GM21390 (cell line): ENCODE results near the gene SH3BP4.

ENCODE experiments used
- ATAC-seq: cut with Tn5 transposase; IDR thresholded peaks from one replicate; pipeline ENCODE4 v1.9.1; 2021; ENCODE audit not compliant: unreplicated experiment

The SH3BP4 gene

DNA sequence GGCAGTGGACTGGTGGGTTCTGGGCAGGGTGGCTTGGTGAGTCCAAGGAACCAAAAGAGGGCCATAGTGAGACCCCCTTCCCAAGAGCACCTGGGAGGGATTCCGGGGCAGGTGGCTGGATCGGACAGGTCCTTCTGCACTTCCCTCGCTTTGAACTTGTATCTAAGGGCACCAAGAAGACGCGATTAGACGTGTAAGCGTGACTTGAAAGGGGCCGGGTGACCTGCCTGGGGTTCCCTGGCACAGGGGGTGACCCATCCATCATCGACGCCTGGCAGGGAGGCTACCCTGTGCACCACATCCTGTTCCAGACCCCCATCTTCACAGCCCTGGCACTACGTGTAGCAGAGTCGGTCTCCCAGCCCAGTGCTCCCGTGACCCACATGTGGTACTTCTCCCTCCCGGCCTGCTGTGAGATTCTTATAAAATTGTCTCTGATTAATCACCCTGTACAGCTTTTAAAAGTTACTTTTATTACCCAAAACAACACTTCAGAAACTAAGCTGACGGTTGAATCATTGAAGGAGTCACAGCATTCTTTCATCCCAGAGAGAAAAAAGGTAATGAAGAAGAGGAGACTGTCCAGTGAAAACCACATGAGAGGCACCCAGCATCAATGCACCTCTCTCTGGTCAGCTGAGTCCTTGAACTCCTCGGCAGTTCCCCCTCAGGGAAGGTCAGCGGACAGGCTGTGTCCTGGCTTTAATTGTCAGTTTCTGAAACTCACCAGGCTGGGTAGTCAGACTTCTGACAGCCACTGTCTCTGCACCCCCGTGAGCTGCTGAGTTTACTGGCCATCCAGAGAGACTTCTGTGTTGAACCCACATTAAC is 13.0 kb downstream of the SH3BP4 start:
- ATAC-seq, result no peak

DNA sequence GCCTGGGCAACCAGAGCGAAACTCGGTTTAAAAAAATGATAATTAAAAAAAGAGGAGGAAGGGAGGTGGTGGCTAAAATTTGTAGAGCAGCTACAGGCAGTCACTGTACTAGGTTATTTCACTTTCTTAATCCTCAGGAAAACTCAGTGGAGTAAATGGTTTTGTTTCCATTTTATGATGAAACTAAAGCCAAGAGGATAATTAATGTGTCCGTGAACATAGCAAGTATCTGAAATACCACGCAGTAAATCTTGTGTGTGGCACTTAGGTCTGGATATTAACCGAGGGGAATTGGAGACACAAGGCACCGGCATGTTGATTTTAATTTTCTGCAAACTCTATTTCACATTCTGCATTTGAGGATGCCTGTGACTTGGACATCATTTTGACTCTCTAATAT is 14.5 kb downstream of the SH3BP4 start:
- no peak for ATAC-seq

DNA sequence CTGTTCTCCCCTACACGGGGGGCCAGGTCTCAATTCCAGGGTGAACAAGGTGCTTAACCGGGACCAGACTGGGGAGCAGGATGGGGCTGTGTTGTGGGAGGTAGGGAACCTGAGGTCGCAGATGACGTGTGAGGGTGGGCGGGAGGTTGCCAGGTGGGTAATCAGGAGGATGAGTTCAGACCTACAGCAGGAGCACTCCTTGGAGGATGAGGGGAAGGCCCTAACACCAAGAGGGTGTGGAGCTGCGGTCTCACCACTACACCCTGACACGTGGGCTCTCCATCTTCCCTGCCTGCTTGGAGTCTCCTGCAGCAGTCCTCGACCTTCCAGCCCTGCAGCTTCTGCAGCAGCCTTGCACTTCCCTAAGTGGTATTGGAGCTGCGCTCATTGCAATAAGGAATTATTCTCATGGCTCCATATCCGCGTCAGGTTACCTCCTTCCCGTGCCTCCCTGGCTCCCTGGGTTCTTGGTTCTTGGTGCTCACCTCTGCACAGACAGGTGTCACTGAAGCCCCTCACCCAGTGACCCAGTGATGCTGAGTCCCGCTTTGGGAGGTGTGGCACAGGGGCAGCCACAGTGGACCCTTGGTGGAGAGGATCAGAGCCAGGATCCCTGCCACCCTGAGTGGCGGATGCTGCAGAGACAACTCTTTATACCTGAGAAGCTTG is 15.5 kb downstream of the SH3BP4 start:
- ATAC-seq, result no peak

DNA sequence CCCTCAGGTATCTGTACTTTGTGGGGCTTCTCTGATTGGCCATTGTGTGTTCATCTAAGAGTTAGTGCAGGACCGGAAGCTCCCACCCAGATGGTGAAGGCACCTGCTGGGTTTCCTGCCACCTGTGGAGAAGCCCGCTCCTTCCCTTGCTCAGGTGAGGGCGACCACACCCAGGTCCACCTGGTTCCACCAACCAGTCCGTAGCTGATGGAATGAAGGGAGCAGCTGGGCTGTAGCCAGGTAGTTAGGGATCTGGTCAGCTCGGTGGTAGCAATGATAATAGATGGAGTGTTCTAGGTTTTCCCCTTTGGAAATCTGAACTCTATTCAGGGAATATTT is 16.0 kb downstream of the SH3BP4 start:
- ATAC-seq, result no peak

DNA sequence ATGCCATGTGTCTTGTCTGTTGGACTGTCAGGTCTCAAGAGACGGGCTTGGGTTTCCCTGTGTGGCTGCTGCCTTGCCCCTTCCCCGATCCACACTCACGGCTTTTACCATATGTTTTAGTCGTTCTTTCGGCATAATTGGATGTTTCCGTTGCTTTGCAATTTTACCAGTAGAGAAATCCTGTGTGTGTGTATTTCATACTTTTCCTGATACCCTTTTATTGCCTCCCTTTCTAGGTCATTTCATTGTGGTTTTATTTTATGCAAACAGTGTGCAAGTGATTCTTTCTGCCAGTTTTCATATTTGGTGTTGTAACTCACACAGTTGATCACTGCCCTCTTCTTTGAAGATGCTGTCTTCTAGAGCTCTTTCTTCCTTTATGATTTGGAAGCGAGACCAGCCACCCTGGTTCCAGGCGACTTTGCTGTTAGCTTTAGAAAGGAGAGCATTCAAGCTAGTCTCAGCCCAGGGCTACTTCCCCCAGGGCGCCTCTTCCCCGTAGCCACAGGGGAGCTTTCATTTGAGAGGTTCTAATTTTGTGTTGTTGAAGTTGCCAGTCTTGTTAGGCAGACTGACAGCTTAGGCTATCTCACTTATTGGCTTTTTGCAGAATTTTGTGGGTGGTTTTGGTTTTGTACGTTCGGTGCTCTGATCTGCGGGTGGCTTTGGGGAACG is 17.0 kb downstream of the SH3BP4 start:
- ATAC-seq, result no peak

DNA sequence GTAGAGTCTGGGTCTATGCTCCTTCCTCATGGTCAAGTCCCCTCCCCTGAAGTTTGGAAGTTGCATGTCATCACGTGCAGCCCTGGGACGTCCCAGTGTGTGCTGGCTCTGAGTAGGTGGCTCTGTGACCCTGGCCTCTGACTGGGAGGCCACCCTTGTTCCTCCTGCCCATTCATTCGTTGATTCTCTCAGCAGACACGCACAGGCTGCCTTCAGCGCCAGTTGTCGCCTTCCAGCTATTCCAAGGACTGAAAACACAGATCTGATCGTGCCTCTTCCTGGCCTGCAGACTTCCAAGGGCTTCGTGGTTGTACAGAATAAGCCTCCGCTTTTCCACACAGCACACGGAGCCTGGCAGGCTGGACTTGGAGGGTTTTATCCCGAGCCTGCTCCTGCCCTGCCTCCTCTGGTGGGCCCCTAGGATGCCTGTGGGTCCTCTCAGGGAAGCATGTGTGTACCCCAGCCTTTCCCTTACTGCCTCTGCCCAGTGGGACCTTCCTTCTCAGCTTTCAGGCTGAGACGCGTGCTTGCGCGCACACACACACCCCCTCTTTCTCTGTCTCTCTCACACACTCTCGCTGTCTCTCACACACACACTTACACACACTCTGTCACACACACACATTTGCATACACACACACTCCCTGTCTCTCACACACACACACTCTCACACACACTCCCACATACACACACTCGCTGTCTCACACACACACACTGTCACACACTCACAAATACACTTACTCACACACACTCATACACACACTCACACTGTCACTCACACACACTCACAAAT is 17.7 kb downstream of the SH3BP4 start:
- no peak for ATAC-seq

DNA sequence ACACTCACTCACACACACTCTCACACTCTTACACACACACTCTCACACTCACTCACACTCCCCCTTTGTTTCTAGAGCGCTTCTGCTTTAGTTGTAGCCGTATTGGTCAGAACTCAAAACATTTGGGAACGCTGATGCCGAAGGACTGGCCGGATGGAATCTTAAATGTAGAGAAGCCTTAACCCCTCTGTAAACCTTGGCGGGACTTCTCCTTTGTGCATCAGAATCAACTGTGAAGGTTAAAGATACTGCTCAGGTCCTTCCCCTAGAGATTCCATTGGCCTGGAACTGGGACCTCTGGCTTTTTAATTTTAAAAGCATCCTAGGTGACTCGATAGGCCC is 18.3 kb downstream of the SH3BP4 start:
- no peak for ATAC-seq

DNA sequence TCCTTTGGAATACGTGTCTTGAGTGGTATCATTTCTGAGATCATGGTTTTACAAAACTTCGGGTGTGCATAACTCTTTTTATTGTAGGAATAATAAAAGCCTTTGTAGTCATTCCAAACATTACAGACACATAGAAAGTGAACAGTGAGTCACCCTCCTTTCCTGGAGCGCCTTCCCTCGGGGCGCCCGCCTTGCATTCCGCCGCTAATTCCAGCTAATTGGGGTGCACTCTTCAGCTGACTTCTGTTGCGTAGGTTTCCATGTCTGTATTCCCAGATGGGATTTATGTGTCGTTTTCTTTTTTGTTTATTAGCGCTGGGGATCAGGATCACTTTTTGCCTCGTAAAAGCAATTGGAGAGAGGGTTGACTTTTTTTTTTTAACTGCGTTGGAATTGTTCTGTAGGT is 18.7 kb downstream of the SH3BP4 start:
- no peak for ATAC-seq

DNA sequence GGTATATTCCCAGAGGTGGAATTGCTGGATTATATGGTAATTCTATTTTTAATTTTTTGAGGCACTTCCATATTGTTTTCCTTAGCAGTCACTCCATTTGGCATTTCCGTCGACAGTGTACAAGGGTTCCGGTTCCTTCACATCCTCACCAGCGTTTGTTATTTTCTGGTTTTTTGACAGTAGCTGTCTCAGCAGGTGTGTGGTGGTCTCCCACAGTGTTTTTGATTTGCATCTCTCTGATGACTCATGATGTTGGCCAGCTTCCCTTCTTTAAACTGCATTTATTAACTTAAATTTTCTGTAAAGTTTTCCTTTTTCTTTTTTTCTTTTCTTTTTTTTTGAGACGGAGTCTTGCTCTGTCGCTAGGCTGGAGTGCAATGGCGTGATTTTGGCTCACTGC is 19.7 kb downstream of the SH3BP4 start:
- no peak for ATAC-seq

DNA sequence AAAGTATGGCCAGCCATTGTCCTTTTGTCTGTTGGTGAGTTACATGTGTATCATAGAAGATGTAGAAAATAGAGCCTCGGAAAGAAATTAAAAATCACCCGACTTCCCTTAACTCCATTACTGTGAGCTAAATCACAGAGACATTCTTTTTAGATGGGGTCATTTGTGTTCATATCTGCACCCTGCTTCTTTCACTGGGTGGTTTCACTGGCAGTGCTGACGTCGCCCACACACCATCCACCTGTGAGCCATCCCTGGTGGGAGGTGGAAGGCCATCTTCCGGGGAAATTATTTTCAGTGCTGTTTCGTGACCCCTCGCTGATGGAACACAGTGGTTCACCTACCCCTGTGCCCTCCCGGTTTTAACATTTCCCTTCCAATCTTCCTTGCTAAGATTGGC is 21.2 kb downstream of the SH3BP4 start:
- ATAC-seq, result no peak

DNA sequence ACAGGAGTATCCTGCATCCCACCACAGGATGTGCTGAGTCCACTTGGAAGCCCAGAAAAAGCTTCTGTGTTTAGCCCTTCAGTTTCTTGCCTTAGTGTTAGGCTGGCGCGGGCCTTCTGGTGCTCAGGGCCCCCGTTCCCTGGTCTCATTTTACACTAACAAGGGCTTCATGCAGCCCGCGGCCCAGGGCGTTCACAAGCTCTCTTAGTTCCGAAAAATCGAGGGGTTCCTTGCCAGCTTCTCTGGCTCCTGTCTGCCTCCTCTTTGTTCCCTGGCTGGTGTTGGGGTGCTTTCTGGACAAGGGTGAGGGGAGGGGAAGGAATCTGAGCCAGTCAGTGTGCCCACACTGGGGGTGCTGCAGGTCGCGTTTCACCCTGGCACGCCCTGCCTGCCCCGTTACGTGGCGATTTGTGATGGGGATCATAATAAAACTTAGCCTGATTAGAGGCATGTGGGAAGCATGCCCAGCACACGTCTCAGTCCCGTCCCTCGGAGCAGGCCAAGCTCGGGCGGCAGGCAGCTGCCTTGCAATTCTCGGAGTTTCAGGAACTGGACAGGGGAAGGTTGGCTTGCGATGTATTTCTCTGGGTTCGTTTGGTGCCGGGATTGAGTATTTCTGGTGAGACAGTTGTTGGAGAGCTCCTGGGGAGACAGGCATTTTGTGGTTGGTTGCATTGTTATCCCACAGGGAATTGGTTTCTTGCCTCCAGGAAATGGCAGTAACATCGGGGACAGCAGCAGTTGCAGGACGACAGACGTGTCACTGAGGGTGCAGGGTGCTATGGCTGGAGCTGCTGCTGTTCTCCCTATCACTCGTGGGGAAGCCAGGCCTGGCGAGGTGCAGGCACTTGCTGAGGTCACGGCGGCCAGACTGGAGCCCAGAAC is 22.9 kb downstream of the SH3BP4 start:
- no peak for ATAC-seq

DNA sequence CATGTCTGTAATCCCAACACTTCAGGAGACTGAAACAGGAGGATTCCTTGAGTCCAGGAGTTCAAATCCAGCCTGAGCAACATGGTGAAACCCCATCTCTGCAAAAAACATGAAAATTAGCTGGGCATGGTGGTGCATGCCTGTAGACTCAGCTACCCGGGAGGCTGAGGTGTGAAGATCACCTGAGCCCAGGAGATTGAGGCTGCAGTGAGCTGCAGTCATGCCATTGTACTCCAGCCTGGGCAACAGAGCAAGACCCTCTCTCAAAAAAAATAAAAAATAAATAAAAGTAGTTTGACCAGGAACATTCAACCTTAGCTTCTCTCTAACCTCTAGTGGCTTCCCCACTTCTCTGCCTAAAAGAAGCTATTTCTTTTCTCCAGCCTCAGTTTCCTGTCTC is 23.8 kb downstream of the SH3BP4 start:
- ATAC-seq, result no peak

DNA sequence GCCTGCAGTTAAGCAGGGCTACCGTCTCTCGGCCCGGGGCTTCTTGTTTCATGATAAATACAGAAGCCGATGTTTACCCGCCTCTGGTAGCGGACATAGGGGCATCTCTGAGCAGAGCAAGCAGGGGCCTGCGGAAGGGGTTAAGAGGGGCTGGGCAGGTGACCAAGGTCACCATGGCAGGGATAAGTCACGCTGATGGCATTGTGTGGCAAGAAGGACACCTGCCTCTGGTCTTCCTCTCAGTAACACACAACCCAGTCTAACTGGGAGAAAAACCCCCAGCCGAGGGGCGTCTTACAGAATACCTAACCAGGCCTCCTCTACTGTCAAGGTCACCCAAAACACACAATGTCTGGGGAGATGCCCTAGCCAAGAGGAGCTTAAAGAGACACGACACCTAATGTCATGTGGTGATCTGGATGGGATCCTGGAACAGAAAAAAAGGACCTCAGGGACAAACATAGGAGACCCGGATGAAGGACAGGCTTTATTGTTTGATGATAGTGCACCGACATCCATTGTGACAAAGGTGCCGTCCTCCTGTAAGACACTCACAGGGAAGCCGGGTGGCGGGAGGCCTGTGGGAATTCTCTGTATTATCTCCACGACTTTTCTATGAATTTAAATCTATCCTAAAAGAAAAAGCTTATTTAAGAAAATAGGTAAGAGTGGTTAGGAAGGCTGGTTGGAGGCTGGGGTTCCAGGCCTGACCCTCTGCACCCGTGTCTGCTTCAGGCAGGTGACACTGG is 24.8 kb downstream of the SH3BP4 start:
- no peak for ATAC-seq

DNA sequence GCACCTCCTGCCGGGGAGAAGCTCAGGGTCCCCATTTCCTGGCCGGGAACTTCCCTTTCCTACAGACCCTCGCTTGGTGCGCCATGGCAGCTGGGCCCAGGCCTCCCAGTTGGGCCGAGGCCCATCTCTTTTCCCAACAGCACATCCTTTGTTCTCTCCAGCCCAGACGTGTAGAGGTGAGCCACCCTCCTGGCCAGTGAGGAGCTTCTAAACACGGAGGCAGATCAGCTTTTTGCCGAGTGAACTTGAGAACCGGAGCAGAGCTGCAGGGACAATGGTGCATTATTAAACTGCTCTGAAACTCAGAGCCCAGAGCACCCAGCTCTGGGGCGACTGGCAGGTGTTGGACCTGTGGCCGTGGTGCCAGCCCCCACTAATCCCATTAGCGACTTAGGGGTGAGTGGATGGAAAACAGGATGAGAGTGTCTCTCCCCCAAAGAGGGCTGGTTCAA is 25.4 kb downstream of the SH3BP4 start:
- no peak for ATAC-seq

DNA sequence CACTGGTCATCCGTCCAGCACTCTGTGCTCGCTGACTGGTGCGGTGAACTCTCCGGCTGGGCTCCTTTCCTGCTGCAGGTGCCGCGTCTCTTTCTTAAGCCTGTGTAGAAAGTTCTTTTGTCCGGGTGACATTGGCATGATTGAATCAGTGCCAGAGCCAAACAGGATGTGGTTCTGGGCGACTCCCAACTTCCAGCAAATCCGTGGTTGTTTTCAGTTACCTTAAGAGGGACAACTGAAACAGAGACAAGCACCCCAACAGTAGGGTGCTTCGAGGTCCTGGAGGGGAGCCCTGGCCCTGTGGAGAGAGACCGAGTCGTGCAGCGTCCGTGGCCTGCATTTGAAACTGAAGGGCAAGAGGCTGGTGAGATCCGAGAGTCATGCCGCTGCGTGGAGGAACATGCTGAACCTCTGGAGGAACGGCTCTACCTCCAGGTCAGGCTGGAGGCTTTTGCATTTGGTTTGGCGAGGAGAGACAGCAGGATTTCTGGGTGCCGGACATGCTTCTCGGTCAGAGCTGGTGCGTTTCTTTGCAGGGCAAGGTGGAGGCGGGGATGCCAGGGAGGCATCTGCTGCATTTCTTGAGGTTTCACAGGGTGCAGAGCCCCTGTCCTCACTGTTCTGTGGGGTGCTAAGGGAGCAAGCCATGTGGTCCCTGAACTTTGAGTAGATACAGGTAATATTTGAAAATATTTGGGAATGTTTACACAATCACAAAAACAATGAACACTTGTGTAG is 26.8 kb downstream of the SH3BP4 start:
- ATAC-seq, result no peak

DNA sequence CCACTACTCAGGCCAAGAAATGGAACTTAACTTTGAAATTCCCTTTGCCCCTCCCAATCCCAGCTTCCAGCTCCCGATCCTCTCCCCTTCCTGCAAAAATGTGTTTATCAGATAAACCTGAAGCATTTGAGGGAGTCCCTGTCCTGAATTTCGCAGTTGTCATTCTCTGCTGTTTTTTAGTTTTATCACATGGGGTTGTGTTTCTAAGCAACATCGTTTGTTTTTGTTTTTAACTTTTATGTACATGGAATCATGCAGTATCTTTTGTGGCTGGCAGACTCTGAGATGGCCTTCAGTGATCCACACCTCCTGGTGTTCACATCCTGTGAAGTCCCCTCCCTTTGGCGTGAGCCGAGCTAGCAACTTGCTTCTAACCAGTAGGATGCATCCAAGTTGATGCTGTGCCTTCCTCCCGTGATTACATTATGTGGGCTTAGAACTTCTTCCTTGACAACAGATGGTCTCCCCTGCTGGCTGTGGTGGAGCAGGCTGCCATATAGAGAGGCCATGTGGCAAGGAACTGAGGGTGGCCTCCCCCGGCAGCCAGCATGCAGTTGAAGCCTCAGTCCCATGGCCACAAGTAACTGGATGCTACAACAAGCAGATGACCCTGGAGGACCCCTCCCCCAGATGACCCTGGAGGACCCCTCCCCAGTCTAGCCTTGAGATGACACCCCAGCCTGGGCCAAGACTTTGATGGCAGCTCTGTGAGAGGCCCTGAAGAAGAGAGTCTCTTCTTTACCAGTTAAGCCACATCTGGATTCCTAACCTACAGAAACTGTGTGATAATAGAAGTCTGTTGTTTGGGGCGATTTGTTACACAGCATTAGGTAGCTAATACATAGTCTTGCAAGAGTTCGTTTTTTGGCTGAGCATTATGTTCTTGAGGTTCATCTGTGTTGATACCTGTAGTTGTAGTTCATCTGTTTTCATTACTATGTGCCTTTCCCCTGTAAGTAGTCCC is 27.7 kb downstream of the SH3BP4 start:
- ATAC-seq, result no peak

DNA sequence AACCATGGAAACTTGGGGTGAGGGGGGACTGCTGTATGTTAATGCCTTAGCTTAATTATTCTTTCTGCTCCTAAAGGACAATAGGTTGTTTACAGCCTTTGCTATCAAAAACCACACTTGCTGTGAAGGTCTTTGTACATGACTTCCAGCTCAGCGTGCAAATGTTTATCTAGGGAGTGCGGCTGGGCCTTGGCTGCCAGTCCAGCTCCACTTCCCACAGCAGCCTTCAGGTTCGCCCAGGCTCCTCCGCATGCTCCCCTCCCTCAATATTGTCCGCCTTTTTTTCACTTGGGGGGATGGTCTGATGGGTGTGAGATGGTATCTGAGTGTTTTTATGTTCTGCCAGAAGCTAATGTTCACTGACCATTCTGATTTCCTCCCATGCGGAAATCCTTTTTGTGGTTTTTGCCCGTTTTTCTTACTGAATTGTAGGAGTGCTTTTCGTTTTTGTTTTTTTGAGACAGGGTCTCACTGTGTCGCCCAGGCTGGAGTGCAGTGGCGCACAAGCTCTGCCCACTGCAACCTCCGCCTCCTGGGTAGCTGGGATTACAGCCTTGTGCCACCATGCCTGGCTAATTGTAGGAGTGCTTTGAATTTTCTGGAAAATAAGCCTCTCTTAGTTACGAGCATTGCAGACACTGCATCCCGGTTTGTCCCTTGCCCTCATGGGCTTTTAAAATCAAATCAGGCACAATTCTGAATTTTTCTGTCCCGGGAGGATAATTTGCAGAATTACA is 28.8 kb downstream of the SH3BP4 start:
- no peak for ATAC-seq
